Ectodermal cell (in vitro differentiated cells): ENCODE results near the gene COMMD1.
"Not testable (repeated sequence)": the region's sequence is repeated elsewhere in the genome, so short reads cannot be mapped to it uniquely, and the experiment has no call there.

Source experiments
- H3K27ac ChIP-seq: 2 replicates; pipeline ENCODE4 v1.7.0; 2013; ENCODE audit warnings: mild to moderate bottlenecking, low read depth, low read length; ENCODE audit not compliant: insufficient read depth, poor library complexity, severe bottlenecking
- H3K27me3 ChIP-seq: 2 replicates; pipeline ENCODE4 v1.7.0; 2013; ENCODE audit warnings: mild to moderate bottlenecking, low read length; ENCODE audit not compliant: insufficient read depth, control insufficient read depth, poor library complexity, severe bottlenecking
- H3K36me3 ChIP-seq: one replicate; pipeline ENCODE4 v1.7.0; 2013; ENCODE audit warnings: low read length; ENCODE audit not compliant: control insufficient read depth, insufficient read depth
- H3K4me1 ChIP-seq: one replicate; pipeline ENCODE4 v1.7.0; 2013; ENCODE audit warnings: low read length; ENCODE audit not compliant: control insufficient read depth, insufficient read depth
- H3K4me3 ChIP-seq: 2 replicates; pipeline ENCODE4 v1.7.0; 2013; ENCODE audit warnings: low read depth, low read length, control low read depth; ENCODE audit not compliant: insufficient read depth
- H3K9me3 ChIP-seq: 2 replicates; pipeline ENCODE4 v1.7.0; 2013; ENCODE audit warnings: mild to moderate bottlenecking, low read length, moderate library complexity; ENCODE audit not compliant: control insufficient read depth
- WGBS, 2 experiments: methylation state at CpG; one replicate each; pipeline ENCODE4 v1.1.7; 2013; ENCODE audit warnings: missing lambda C conversion rate in 2 of 2; 5-methylcytosine and 5-hydroxymethylcytosine counted together

COMMD1 gene

GRCh38 chr2:62041701-62042385, 136.4 kb downstream of the COMMD1 start:
- not testable (repeated sequence) for H3K9me3 ChIP-seq, H3K4me3 ChIP-seq, H3K4me1 ChIP-seq, H3K36me3 ChIP-seq, H3K27me3 ChIP-seq, H3K27ac ChIP-seq
- 93 to 96% methylated on average over 16 of the region's 16 CpGs for WGBS, 2 experiments

GRCh38 chr2:62042400-62042799, 136.9 kb downstream of the COMMD1 start:
- no peaks in the 10 kb centered on the region for H3K36me3 ChIP-seq
- H3K4me3 ChIP-seq = no peak overlapping the region
- no peak overlapping the region for H3K27ac ChIP-seq
- no peaks in the 10 kb centered on the region for H3K27me3 ChIP-seq
- no peaks in the 10 kb centered on the region for H3K9me3 ChIP-seq
- 95% methylated on average over 30 of the region's 30 CpGs for WGBS, 2 experiments
- H3K4me1 ChIP-seq = no peaks in the 10 kb centered on the region

- no peak overlapping the region for H3K4me3 ChIP-seq
- WGBS, 2 experiments = 96 to 98% methylated on average over 2 of the region's 2 CpGs
These were observed 137.5 kb downstream of the COMMD1 start for GRCh38 chr2:62042944-62043343.

GRCh38 chr2:62045017-62045543, 139.6 kb downstream of the COMMD1 start:
- peaks cover 8% of the 10 kb centered on the region for H3K4me1 ChIP-seq
- no peaks in the 10 kb centered on the region for H3K36me3 ChIP-seq
- H3K27me3 ChIP-seq = no peaks in the 10 kb centered on the region
- H3K4me3 ChIP-seq = no peak overlapping the region
- H3K9me3 ChIP-seq = no peaks in the 10 kb centered on the region
- 95 to 98% methylated on average over 1 to 3 of the region's 3 CpGs for WGBS, 2 experiments
- H3K27ac ChIP-seq = no peak overlapping the region

More at GRCh38 chr2:62042944-62043343, 137.5 kb downstream of the COMMD1 start:
- H3K36me3 ChIP-seq = no peaks in the 10 kb centered on the region
- H3K27ac ChIP-seq = no peak overlapping the region
- H3K4me1 ChIP-seq = no peaks in the 10 kb centered on the region
- no peaks in the 10 kb centered on the region for H3K9me3 ChIP-seq
- no peaks in the 10 kb centered on the region for H3K27me3 ChIP-seq

- no peak overlapping the region for H3K4me3 ChIP-seq
- H3K9me3 ChIP-seq = no peaks in the 10 kb centered on the region
- H3K4me1 ChIP-seq = peaks cover 13% of the 10 kb centered on the region
- WGBS, 2 experiments = 100% methylated on average over 1 of the region's 1 CpG
- H3K36me3 ChIP-seq = no peaks in the 10 kb centered on the region
- no peaks in the 10 kb centered on the region for H3K27me3 ChIP-seq
- H3K27ac ChIP-seq = no peak overlapping the region
These were observed 140.7 kb downstream of the COMMD1 start for GRCh38 chr2:62046141-62046540.

- 51 to 65% methylated on average over 2 of the region's 2 CpGs for WGBS, 2 experiments
- H3K27ac ChIP-seq = no peak overlapping the region
- peaks cover 13% of the 10 kb centered on the region for H3K4me1 ChIP-seq
These were observed 145.1 kb downstream of the COMMD1 start for GRCh38 chr2:62050456-62051045.

GRCh38 chr2:62054029-62054791, 148.7 kb downstream of the COMMD1 start:
- H3K9me3 ChIP-seq = no peaks in the 10 kb centered on the region
- no peak overlapping the region for H3K27ac ChIP-seq
- no peak overlapping the region for H3K4me3 ChIP-seq
- H3K36me3 ChIP-seq = no peaks in the 10 kb centered on the region
- H3K4me1 ChIP-seq = peaks cover 10% of the 10 kb centered on the region
- 92 to 97% methylated on average over 3 of the region's 4 CpGs for WGBS, 2 experiments
- no peaks in the 10 kb centered on the region for H3K27me3 ChIP-seq

More at GRCh38 chr2:62050456-62051045, 145.1 kb downstream of the COMMD1 start:
- no peaks in the 10 kb centered on the region for H3K27me3 ChIP-seq
- H3K4me3 ChIP-seq = no peak overlapping the region
- no peaks in the 10 kb centered on the region for H3K9me3 ChIP-seq
- no peaks in the 10 kb centered on the region for H3K36me3 ChIP-seq

- Histone ChIP-seq H3K27ac (no peak overlapping the region), H3K4me1 (peaks cover 5% of the 10 kb centered on the region)
- 85 to 92% methylated on average over 3 of the region's 3 CpGs for WGBS, 2 experiments
These were observed 149.5 kb downstream of the COMMD1 start for GRCh38 chr2:62054916-62055450.

GRCh38 chr2:62055724-62056336, 150.4 kb downstream of the COMMD1 start:
- Histone ChIP-seq H3K27me3 (no peaks in the 10 kb centered on the region), H3K4me1 (no peaks in the 10 kb centered on the region), H3K9me3 (no peaks in the 10 kb centered on the region), H3K36me3 (no peaks in the 10 kb centered on the region), H3K4me3 (no peak overlapping the region), H3K27ac (no peak overlapping the region)
- WGBS, 2 experiments = 91 to 96% methylated on average over 3 of the region's 3 CpGs

More at GRCh38 chr2:62054916-62055450, 149.5 kb downstream of the COMMD1 start:
- Histone ChIP-seq H3K27me3 (no peaks in the 10 kb centered on the region), H3K9me3 (no peaks in the 10 kb centered on the region), H3K36me3 (no peaks in the 10 kb centered on the region), H3K4me3 (no peak overlapping the region)
